Upper lobe of right lung (tissue), 1 donor: ENCODE measurements around the gene RASSF5. TPM values are rescaled to one million over a fixed set of nuclear protein-coding genes. Genes with fewer than 3 reads are reported as not detected.
A peak's percentile ranks its signal among the peaks of the same experiment; 100 is the strongest.

ENCODE experiments used
- ATAC-seq: fragments of 200-7000 bp; cut with Tn5 transposase; one replicate; pipeline ENCODE4 v1.9.1; 2020; ENCODE audit warnings: mild to moderate bottlenecking, moderate library complexity
- DNase-seq: peaks from one replicate; pipeline ENCODE4 v3.0.0-alpha.2; 2020
- H3K27ac ChIP-seq: fragments of 200-600 bp; one replicate; pipeline ENCODE4 v1.8.0; 2022
- H3K27me3 ChIP-seq: fragments of 200-600 bp; one replicate; pipeline ENCODE4 v1.8.0; 2022; ENCODE audit warnings: mild to moderate bottlenecking
- H3K36me3 ChIP-seq: fragments of 200-600 bp; one replicate; pipeline ENCODE4 v1.8.0; 2022
- H3K4me1 ChIP-seq: fragments of 200-600 bp; one replicate; pipeline ENCODE4 v1.8.0; 2022
- H3K4me3 ChIP-seq: fragments of 200-600 bp; one replicate; pipeline ENCODE4 v1.8.0; 2022; ENCODE audit warnings: mild to moderate bottlenecking
- H3K9me3 ChIP-seq: fragments of 200-600 bp; one replicate; pipeline ENCODE4 v1.8.0; 2022
- CTCF ChIP-seq: fragments of 200-600 bp; IDR thresholded peaks from one replicate; pipeline ENCODE4 v1.8.0; 2022; ENCODE audit warnings: antibody characterized with exemption
- intact Hi-C: fragments of 100-400 bp; cut with DNase I; formaldehyde crosslinking; loops from one replicate; pipeline ENCODE4 v1.11.0; 2022
- total RNA-seq: library from RNA; stranded (reverse); fragmentation: NEBNext Ultra II Directional; extraction: Animal tissue kit (Norgen Biotek cat#: 25700); gene quantifications from one replicate; pipeline ENCODE4 v1.2.1, GENCODE V29; 2021
- donor health status: DM: no; HTN: yes; CAD: no; lungs with severe emphysema.

The RASSF5 gene
- total RNA-seq, 1 donor from 2014 or later = 37.6 TPM

DNA sequence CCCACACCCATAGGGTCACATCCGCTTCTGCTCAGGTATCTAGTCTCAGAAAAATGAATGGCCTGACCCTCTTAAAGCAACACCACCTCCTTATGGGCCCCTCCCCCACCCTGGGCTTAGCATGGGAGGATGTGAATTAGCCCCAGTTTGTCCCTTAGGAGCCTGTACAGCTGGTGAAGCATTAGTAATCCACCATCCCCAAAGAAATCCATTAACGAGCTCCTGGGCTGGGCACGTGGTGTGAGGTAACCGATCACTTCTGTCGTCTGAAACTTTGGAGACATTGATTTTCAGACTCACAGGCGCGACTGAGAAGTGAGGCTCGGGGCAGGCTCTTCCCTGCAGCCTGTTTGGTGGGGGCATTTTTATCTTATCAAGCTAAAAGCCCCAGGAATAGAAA is 10.5 kb downstream of the RASSF5 start:
- no peak for ATAC-seq
- peaks cover 16% of the 10 kb centered on the region for H3K4me1 ChIP-seq
- DNase-seq = no peak

GRCh38 chr1:206518206-206518605 is 10.9 kb downstream of the RASSF5 start:
- no peak for ATAC-seq
- H3K4me3 ChIP-seq = no peak overlapping the region
- H3K4me1 ChIP-seq = peaks cover 12% of the 10 kb centered on the region
- intact Hi-C loops = no loop called here
- TF ChIP-seq CTCF = no peak
- H3K27ac ChIP-seq = no peak overlapping the region
- DNase-seq = peak; percentile 49
- no peaks in the 10 kb centered on the region for H3K27me3 ChIP-seq
- H3K36me3 ChIP-seq = no peaks in the 10 kb centered on the region
- H3K9me3 ChIP-seq = no peaks in the 10 kb centered on the region

More for the DNA sequence above, 10.5 kb downstream of the RASSF5 start:
- no peak for TF ChIP-seq CTCF
- H3K27ac ChIP-seq = no peak overlapping the region
- no peaks in the 10 kb centered on the region for H3K9me3 ChIP-seq
- intact Hi-C loops = no loop called here
- H3K36me3 ChIP-seq = no peaks in the 10 kb centered on the region
- no peaks in the 10 kb centered on the region for H3K27me3 ChIP-seq
- no peak overlapping the region for H3K4me3 ChIP-seq

DNA sequence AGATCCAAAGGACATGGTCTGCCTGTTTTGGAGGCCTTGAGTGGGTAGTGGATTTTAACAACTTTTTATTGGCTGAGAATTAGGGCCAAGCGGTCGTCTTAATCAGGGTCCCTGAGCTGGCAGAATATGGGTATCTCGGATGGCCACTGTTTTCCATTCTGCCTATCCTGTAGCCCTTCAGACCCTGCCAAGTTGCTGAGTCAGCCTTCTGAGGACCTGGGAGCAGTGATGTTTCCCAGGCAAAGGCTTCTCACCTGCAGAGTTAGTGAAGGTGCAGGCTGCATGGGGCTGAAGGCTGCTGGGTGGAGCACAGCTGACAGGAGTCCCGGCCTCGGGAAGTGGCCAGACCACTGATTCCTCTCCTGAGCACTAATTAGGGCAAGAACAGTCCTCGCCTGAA is 11.4 kb downstream of the RASSF5 start:
- Histone ChIP-seq H3K9me3 (no peaks in the 10 kb centered on the region), H3K36me3 (no peaks in the 10 kb centered on the region), H3K27me3 (no peaks in the 10 kb centered on the region), H3K4me1 (peaks cover 9% of the 10 kb centered on the region), H3K4me3 (no peak overlapping the region), H3K27ac (no peak overlapping the region)
- intact Hi-C loops = no loop called here
- no peak for TF ChIP-seq CTCF
- peak; percentile 28 for DNase-seq
- no peak for ATAC-seq

GRCh38 chr1:206521127-206521526 is 13.8 kb downstream of the RASSF5 start:
- DNase-seq (peak; percentile 62), ATAC-seq (peak; percentile 81)
- Histone ChIP-seq H3K4me3 (no peak overlapping the region), H3K27me3 (no peaks in the 10 kb centered on the region), H3K36me3 (no peaks in the 10 kb centered on the region), H3K27ac (no peak overlapping the region), H3K4me1 (no peaks in the 10 kb centered on the region), H3K9me3 (no peaks in the 10 kb centered on the region)
- intact Hi-C loops = no loop called here
- no peak for TF ChIP-seq CTCF

GRCh38 chr1:206521694-206522402 is 14.5 kb downstream of the RASSF5 start:
- no peaks in the 10 kb centered on the region for H3K27me3 ChIP-seq
- peak; percentile 39 for DNase-seq
- H3K27ac ChIP-seq = no peak overlapping the region
- H3K36me3 ChIP-seq = no peaks in the 10 kb centered on the region
- intact Hi-C loops = no loop called here
- no peak overlapping the region for H3K4me3 ChIP-seq
- no peaks in the 10 kb centered on the region for H3K9me3 ChIP-seq
- ATAC-seq = no peak
- no peaks in the 10 kb centered on the region for H3K4me1 ChIP-seq
- no peak for TF ChIP-seq CTCF
